Cerebellar cortex (tissue), 1 donor: ENCODE data around the gene THADA.
"Not testable (repeated sequence)": the region's sequence is repeated elsewhere in the genome, so short reads cannot be mapped to it uniquely, and the experiment has no call there.

Source experiments
- DNase-seq: peaks from one replicate; pipeline ENCODE4 v3.0.0-alpha.2; 2015; ENCODE audit warnings: low spot score

Gene THADA

GRCh38 chr2:43298500-43298899 lies 297.3 kb downstream of the THADA start:
- DNase-seq = no peak

GRCh38 chr2:43297740-43298139 lies 298.1 kb downstream of the THADA start:
- not testable (repeated sequence) for DNase-seq

DNA sequence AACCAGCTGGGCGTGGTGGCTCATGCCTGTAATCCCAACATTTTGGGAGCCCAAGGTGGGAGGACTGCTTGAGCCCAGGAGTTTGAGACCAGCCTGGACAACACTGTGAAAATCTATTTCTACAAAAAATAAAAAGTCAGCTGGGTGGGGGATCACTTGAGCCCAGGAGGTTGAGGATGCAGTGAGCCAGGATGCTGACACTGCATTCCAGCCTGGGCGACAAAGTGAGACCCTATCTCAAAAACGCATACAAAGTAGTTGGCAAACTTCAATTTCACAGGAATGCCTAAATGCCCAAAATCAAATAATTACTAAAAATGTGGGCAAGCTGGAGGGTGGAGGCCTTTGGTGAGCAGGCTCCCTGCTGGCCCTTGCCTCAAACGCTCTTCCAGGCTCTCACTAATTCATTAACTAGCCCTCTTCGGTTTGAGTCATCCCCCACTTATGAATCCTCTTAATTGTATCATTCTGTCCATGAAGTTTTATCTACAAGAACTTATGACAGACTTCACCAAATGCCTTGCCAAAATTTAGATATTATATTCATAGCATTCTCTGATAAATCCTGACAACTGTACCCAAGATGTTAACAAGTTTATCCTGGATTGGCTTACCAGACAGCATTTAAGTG lies 300.8 kb downstream of the THADA start:
- no peak for DNase-seq

- no peak for DNase-seq
These were observed 301.8 kb downstream of the THADA start for GRCh38 chr2:43293744-43294695.

GRCh38 chr2:43292851-43293743 lies 302.7 kb downstream of the THADA start:
- DNase-seq = no peak

- no peak for DNase-seq
These were observed 303.5 kb downstream of the THADA start for GRCh38 chr2:43292297-43292696.

DNA sequence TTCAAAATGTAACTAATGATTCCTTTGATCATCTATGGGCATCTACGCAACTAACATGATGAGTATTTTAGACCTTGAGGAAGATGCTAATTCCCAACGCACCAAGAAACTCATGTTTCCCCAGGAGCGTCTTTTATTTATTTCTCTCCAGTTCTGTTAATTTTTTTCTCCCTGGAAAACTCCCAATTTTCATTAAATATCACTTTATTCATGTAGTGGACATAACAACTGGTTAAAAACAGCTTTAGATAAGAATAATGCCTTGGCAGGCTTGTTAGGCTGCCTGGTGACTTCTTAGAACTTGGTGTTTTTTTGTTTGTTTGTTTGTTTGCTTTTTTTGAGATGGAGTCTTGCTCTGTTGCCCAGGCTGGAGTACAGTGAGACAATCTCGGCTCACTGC lies 306.5 kb downstream of the THADA start:
- DNase-seq = no peak

DNA sequence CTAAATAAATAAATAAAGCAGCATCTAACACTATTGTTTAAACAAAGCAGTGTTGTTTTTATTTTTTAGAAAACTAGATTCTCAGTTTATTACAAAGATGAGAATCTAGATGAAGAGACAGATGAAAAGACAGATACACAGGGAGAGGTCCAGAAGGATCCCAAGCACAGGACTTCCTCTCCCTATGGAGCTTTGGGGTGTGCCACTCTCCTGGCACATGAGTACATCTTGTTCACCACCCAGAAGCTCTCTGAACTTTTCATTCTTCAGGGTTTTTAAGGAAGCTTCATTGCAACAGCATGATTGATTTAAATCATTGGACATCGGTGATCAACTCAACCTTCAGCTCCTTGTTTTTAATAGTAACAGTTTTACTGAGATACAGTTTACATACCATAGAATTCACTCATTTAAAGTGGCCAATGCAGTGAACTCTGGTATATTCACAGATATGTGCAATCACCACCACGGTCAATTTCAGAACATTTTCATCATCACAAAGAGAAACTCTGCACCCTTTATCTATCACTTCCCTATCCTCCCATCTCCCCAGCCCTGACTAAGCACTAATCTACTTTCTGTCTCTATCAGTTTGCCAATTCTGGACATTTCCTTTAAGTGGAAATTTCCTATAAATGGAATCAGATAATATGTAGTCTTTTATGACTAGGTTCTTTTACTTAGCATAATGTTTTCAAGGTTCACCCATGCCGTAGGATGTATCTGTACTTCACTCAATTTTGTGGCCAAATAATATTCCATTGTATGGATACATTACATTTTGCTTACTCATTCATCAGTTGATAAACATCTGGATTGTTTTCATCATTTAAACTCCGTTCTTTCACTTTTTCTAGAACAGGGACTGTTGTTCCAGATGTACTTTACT lies 307.2 kb downstream of the THADA start:
- DNase-seq = no peak

GRCh38 chr2:43285987-43286386 lies 309.9 kb downstream of the THADA start:
- no peak for DNase-seq

- DNase-seq = no peak
These were observed 310.9 kb downstream of the THADA start for GRCh38 chr2:43284967-43285366.

GRCh38 chr2:43284347-43284746 lies 311.5 kb downstream of the THADA start:
- not testable (repeated sequence) for DNase-seq

GRCh38 chr2:43280994-43281393 lies 314.8 kb downstream of the THADA start:
- DNase-seq = no peak

DNA sequence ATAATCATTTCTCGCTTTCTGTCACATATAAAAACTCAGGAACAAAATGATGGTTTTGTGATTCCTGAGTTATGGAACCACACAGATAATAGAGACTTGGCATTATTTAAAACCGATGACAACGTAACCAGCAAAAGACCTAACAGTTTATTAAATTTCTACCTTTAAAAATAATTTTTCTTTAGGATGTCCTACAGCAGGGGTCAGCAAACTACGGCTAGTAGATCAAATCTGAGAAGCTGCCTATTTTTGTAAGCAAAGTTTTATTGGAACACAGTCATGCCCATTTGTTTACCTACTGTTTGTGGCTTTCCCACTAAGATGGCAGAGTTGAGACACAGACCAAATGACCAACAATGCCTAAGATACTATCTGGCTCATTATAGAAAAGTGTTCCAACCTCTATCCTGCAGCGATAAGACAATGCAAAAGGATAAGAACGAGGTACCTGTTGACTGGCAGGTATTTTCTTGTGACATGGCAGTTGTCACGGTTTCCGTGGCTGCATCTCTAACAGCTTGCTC lies 316.5 kb downstream of the THADA start:
- no peak for DNase-seq

DNA sequence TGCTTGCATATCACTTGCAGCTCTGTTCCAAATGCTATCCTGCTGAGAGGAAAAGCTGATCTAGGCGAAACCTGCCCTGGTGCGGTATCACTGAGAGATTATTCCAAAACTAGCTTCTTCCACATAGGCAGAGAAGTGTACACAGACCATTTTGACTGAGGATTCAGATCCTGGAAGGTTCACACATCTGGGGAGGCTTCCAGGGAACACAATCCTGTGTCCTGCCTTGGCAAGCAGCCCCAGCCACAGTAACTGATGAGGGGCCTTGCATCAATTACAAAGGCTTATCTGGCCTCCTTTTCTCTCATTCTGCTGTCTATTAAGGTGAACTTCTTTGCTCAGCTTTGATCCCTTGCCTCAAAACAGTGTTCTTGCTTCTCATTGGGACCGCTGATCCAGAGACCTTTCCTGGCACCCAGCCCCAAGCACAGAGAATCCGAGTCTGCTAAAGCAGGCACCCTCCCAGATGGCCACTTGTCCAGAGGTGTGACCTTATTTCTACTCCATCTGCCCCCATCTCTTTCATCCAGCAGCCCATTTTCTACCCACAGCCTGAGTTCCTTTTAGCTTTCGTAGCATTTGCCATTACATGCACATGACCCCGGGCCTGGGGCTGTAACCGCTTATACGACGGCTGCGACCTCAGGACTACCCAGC lies 317.1 kb downstream of the THADA start:
- DNase-seq = peak; percentile 10

DNA sequence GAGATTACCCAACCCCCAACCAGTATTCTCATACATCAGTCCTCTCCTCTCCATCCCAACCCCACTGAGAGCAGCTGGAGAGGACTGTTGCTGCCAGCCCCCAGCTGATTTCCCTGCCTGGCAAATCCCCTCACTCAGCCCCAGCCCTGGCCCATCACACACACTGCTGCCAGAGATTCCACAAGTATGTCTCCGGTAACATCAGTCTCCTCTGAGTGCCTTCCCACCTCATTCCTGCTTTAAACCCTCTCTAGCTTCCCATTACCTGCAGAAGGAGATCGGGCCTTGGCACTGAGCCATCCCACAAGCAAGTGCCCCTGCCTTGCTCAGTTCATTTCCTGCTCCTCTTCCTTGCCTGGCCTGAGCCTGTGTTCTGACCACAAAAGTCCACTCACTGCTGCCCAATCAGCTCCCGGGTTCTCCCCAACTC lies 318.9 kb downstream of the THADA start:
- no peak for DNase-seq

DNA sequence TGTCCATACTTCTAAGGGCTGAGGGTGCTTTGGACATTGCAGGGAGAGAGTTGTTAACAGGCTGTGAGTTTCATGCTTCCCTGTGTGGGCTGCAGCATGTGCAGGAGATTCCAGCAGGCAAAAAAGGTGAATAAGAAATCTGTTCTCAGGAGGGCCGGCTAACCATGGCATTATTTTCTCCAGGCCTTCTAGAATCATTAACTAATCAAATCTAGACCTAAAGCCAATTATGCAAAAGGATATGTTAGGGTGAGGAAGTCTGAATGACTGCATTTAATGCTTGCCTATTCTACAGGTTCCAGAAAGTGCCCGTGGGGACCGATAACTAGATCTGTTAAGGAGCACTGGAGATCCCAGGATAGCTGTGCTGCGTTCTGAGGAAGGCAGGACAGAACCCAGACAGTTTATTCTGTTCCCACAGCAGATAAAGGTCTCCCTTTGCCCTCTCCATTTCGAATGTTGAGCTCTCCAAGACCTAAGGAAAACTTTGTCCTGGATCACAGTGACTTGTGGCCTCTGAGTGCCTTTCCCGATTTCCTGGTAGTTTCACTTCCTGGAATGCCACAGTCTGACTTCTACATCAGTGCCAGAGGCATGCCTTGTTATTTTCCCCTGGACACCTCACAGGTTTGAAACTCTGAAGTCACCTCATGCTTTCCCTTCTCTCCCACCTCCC lies 319.4 kb downstream of the THADA start:
- no peak for DNase-seq

GRCh38 chr2:43274721-43275120 lies 321.1 kb downstream of the THADA start:
- DNase-seq = no peak

DNA sequence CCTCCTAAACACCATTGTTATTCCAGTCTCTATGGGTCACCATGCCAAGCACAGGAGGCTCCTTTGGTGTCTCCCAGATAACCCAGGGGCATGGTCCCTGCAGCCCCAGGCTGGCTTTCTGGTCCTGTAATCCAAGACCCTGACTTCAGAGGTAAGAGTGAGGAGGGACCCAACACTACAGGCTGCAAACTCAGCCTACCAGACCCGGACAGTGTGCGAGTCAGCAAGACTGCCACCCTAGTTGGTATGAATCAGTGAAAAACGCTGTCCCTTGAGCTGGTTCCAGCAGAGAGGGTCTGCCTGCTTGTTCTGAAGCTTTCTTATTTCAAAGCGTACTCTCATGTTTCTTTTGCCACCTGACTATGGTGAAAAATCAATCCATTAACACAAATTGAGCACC lies 321.8 kb downstream of the THADA start:
- DNase-seq = no peak

GRCh38 chr2:43273529-43273928 lies 322.3 kb downstream of the THADA start:
- no peak for DNase-seq
